ENCODE data around the gene CCR3.

The CCR3 gene

GRCh38 chr3:46271209-46271745, 29.0 kb downstream of the CCR3 start:
- no peak for DNase-seq (ENCODE audit: low read depth in 1 of 2, low spot score in 1 of 2)

GRCh38 chr3:46272028-46272451, 29.8 kb downstream of the CCR3 start:
- DNase-seq (ENCODE audit: low read depth in 1 of 2, low spot score in 1 of 2) = no peak

DNA sequence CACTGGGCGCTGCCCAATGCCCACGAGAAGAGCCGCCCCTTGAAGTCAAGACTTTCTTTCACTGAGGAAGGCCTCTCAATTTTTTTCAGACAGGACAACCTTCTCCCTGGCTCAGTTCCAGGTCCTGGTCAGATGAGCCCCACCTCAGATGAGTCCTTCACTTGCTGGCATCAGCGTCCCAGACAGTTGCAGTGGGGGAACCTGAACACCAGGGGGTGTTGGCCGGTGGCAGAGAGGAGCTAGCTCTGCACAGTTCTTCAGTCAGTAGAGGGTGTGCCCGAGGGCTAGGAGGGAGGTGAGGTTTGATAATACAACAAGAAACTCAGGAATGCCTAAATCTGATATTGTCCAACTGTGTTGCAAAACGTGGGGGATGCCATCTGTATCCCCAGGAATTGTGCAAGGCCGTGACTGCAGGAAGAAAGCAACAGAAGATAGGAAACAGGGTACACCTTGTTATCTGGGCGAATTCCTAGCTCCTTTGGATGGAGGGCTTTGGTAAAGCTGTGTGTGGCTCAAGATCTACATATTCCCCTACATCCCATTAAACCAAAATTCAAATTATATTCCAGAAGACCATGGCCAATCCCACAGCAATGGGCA, 34.3 kb downstream of the CCR3 start:
- peak; percentile 57 to 62 for DNase-seq (ENCODE audit: low read depth in 1 of 2, low spot score in 1 of 2)

- no peak for DNase-seq (ENCODE audit: low read depth in 1 of 2, low spot score in 1 of 2)
Observed at GRCh38 chr3:46277476-46277875, 35.2 kb downstream of the CCR3 start.

- DNase-seq (ENCODE audit: low read depth in 1 of 2, low spot score in 1 of 2) = no peak
Observed at GRCh38 chr3:46278816-46279672, 36.8 kb downstream of the CCR3 start.

GRCh38 chr3:46280105-46280797, 38.0 kb downstream of the CCR3 start:
- DNase-seq (ENCODE audit: low read depth in 1 of 2, low spot score in 1 of 2) = no peak

DNA sequence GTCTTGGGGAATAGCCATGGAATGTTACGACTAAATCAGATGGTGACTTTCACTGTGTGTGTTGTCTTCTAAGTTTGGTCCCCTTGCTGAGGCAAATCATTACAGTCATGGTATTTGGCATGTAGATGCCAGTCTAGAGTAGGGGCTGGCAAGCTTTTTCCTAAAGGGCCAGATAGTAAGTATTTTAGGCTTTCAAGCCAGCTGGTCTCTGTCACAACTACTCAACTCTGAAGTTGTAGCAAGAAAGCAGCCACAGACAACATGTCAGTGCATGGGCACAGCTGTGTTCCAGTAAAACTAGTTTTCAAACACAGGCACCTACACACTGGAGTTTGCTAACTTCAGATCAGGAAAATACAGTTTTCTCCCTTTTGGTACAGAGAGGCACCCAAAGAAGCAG, 39.3 kb downstream of the CCR3 start:
- DNase-seq (ENCODE audit: low read depth in 1 of 2, low spot score in 1 of 2) = no peak

- no peak for DNase-seq (ENCODE audit: low read depth in 1 of 2, low spot score in 1 of 2)
Observed at GRCh38 chr3:46282041-46282440, 39.8 kb downstream of the CCR3 start.

DNA sequence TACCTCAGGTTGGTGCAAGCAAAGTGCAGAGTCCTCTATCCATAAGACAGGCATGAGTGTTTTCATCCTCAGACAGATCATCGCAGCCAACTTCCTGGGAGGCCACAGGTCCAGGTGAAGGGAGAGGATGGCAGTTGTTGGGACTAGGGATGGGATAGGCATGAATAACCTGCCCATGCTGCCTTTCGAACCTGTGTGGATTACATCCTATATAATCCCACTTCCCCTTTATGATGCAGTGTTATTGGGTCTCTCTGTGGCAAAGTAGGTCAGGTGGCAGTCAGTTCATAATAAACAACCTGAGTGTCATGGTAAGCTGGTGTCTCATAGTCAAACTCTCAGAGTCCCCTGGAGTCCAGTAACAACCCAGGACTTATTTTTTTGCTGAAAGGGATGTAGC, 40.4 kb downstream of the CCR3 start:
- DNase-seq (ENCODE audit: low read depth in 1 of 2, low spot score in 1 of 2) = no peak

- no peak for DNase-seq (ENCODE audit: low read depth in 1 of 2, low spot score in 1 of 2)
Observed at GRCh38 chr3:46283881-46284450, 41.7 kb downstream of the CCR3 start.

DNA sequence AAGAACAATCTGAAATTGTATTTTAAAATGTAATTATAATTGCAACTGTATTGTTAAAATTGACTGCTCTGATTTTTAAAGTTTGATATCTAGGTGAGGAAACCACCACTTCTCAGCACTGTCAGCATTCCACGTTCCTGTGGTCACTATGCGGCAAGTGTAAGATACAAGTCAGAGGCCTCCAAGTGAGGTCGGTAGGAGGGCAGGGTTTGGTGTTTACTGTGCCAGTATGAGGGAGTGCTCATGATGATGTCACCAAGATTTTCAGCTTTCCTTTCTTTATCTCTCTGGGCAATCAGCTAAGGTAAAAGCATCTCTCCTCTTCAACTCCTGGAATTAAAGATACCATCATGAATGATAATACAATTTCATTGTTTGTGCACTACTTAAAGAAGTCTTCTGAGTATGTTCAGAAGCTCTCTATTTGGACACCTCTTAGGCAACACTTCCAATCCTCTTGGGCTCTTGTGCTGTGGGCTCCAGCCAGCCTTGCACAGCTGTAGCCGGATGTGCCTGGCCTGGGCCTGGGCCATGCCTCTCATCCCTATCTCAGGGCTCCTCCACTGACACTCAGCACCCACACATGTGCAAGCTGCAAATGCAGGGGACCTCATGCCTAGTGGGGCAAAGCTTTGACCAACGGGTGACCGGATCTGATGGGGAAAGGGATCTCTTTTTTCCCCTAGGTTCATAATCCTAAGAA, 42.9 kb downstream of the CCR3 start:
- no peak for DNase-seq (ENCODE audit: low read depth in 1 of 2, low spot score in 1 of 2)

DNA sequence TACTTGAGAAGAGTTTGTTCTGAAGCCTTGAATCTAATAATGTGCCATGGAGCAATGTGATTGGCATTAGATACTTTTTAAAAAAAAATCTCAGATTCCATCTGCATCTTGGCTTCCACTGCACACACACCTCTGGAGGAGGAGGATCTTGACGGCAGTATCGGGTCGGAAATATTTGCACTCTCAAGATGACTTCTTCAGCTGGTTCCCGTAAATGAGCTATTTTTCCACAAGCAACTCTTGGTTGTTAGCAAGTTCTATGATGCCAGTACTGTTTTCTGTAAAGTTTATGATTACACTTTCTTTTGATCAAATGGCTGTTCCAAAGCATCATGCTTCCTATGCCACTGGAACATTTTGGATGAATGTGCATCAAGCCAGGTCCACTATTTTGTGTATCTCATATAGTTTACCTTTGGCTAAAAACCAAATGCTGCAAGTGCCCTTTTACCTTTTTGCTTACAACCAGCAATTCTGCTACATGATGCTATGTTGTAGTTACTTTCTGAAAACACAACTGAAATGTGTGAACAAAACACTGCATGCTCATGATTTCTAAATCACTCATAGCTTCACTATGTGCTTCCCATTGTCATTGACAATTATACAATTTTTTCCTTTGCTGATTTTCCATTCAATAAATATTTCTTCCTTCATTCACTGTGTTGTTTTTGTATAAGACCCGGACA, 43.8 kb downstream of the CCR3 start:
- no peak for DNase-seq (ENCODE audit: low read depth in 1 of 2, low spot score in 1 of 2)

- DNase-seq (ENCODE audit: low read depth in 1 of 2, low spot score in 1 of 2) = no peak
Observed at GRCh38 chr3:46286947-46287565, 44.8 kb downstream of the CCR3 start.

GRCh38 chr3:46289551-46289950, 47.3 kb downstream of the CCR3 start:
- DNase-seq (ENCODE audit: low read depth in 1 of 2, low spot score in 1 of 2) = no peak

DNA sequence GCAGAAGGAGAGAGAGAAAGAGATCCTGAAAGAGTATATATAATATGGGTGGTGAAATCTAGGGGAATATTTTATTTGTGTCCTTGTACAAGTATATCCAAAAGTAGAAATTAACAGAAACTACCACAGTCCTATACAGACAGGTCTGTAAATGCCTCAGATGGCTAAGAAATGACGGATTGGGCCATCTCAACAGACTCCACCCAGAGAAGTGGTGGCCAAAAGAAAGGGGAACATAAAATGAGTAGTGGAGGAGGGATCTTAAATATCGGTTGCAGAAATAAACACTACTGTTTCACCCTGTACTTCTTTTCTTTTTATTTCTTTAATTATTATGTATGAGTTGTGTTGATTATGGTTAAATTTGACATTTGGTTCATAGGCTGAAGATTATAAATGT, 47.7 kb downstream of the CCR3 start:
- no peak for DNase-seq (ENCODE audit: low read depth in 1 of 2, low spot score in 1 of 2)

GRCh38 chr3:46291046-46291445, 48.8 kb downstream of the CCR3 start:
- no peak for DNase-seq (ENCODE audit: low read depth in 1 of 2, low spot score in 1 of 2)

GRCh38 chr3:46293035-46293724, 50.9 kb downstream of the CCR3 start:
- no peak for DNase-seq (ENCODE audit: low read depth in 1 of 2, low spot score in 1 of 2)

DNA sequence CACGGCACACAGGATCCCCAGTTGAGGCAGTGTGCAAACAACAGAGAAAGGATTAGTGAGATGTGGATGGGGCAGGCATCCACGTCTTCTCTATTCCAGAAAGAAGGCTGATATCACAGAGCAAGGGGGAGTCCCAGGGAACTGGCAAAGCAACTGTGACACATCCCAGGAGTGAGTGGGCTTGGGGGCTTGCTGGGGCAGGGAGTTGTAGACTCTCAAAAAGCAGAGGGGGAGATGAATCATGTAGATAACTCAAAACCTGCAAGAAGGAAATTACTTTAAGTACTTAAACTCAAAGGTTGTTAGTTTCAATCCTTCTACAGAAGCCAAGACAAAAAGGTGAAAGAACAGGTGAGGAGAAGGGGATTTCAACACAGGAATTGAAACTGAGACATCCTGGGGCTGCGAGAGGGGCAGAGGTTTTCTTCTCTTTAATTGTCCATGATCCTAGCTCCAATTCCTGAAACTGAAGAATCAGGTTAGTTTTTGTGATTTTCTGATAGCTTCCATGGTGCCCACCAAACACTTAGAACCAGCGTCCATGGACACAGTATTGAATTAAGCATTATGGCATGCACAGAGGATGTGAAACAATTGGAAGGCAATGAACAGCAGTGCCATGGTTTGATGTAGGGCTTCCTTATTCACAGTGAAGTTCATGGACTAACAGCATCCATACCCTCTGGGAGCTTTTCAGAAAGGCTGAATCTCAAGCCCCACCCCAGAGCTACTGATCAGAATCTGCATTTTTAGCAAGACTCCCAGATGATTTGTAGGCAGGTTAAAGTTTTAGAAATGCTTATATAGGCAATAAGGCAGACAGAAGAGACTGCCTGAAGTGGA, 52.0 kb downstream of the CCR3 start:
- DNase-seq (ENCODE audit: low read depth in 1 of 2, low spot score in 1 of 2) = peak in 1 of 2 donors; percentile 40
